HG02852 (cell line): Measurements from ENCODE around the gene IGF1.

Source experiments
- ATAC-seq: cut with Tn5 transposase; IDR thresholded peaks from one replicate; pipeline ENCODE4 v1.9.1; 2021; ENCODE audit warnings: mild to moderate bottlenecking, moderate library complexity; ENCODE audit not compliant: unreplicated experiment

The IGF1 gene

GRCh38 chr12:102480406-102480805, at the start of gene IGF1:
Gene IGF1, minus strand, starts transcription at chr12:102480563. Its CDS starts 182 bp downstream, at chr12:102480381.
- no peak for ATAC-seq

- no peak for ATAC-seq
Observed at GRCh38 chr12:102528111-102528510, 47.7 kb upstream of the IGF1 start.

GRCh38 chr12:102527171-102527720, 46.9 kb upstream of the IGF1 start:
- no peak for ATAC-seq

GRCh38 chr12:102526656-102527055, 46.3 kb upstream of the IGF1 start:
- no peak for ATAC-seq

GRCh38 chr12:102522768-102523167, 42.4 kb upstream of the IGF1 start:
- no peak for ATAC-seq

- no peak for ATAC-seq
Observed at GRCh38 chr12:102521662-102522277, 41.4 kb upstream of the IGF1 start.

- ATAC-seq, result no peak
Observed at GRCh38 chr12:102518871-102519270, 38.5 kb upstream of the IGF1 start.

- ATAC-seq, result no peak
Observed at GRCh38 chr12:102514696-102515095, 34.3 kb upstream of the IGF1 start.

- no peak for ATAC-seq
Observed at GRCh38 chr12:102513739-102514138, 33.4 kb upstream of the IGF1 start.

GRCh38 chr12:102513272-102513671, 32.9 kb upstream of the IGF1 start:
- peak; percentile 82 for ATAC-seq

GRCh38 chr12:102512523-102512922, 32.2 kb upstream of the IGF1 start:
- peak; percentile 13 for ATAC-seq

GRCh38 chr12:102511575-102511974, 31.2 kb upstream of the IGF1 start:
- no peak for ATAC-seq

- no peak for ATAC-seq
Observed at GRCh38 chr12:102510463-102510862, 30.1 kb upstream of the IGF1 start.

- no peak for ATAC-seq
Observed at GRCh38 chr12:102510031-102510430, 29.7 kb upstream of the IGF1 start.

- no peak for ATAC-seq
Observed at GRCh38 chr12:102509123-102509626, 28.8 kb upstream of the IGF1 start.

GRCh38 chr12:102508052-102508451, 27.7 kb upstream of the IGF1 start:
- ATAC-seq, result no peak

- no peak for ATAC-seq
Observed at GRCh38 chr12:102507301-102507700, 26.9 kb upstream of the IGF1 start.

GRCh38 chr12:102504871-102505270, 24.5 kb upstream of the IGF1 start:
- ATAC-seq, result no peak

GRCh38 chr12:102504280-102504679, 23.9 kb upstream of the IGF1 start:
- no peak for ATAC-seq

GRCh38 chr12:102503831-102504230, 23.5 kb upstream of the IGF1 start:
- ATAC-seq, result no peak

- ATAC-seq, result peak; percentile 79
Observed at GRCh38 chr12:102503056-102503681, 22.8 kb upstream of the IGF1 start.

GRCh38 chr12:102501773-102502172, 21.4 kb upstream of the IGF1 start:
- no peak for ATAC-seq
